GM12864 (cell line): ENCODE data around the gene FLT1.

Experiments used
- DNase-seq: peaks from one replicate; pipeline ENCODE4 v3.0.0-alpha.2; 2011; ENCODE audit warnings: low read depth
- H3K4me3 ChIP-seq: 2 replicates; pipeline ENCODE4 v1.5.1; 2011; ENCODE audit warnings: mild to moderate bottlenecking, low read depth, low read length, control low read depth
- TF ChIP-seq, protein P1 (sequence below): IDR thresholded peaks from 2 replicates; pipeline ENCODE4 v1.5.1; 2011; ENCODE audit warnings: low read depth, mild to moderate bottlenecking, moderate library complexity, low read length, control low read depth, inconsistent platforms; ENCODE audit errors: missing control alignments

Gene FLT1

DNA sequence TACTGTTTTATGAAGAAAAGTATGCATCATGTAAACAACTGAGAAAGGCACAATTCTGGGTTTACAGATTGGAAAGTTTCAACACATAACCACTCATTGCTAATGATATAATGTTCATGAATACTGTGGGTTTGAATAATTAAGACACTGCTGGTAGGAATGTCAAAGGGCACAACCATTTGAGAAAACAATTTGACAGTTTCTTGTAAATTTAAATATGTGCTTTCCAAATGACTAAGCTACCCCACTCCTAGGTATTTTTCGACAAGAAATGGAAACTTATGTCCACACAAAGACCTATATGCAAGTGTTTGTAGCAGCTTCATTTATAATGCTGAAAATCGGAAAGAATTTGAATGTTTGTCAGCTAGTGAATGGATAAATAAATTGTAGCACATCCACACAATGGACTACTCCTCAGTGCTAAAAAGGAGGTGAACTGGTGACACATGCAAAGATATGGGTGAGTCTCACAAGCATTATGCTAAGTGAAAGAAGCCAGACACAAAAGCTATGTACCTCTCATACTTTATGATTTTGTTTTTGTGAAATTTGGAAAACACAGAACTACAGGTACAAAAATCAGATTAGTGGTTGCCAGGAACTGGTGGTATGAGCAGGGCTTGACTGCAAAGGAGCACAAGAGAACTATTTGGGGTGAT is 44.8 kb upstream of the FLT1 start:
- no peak for DNase-seq
- TF ChIP-seq, protein P1, sequence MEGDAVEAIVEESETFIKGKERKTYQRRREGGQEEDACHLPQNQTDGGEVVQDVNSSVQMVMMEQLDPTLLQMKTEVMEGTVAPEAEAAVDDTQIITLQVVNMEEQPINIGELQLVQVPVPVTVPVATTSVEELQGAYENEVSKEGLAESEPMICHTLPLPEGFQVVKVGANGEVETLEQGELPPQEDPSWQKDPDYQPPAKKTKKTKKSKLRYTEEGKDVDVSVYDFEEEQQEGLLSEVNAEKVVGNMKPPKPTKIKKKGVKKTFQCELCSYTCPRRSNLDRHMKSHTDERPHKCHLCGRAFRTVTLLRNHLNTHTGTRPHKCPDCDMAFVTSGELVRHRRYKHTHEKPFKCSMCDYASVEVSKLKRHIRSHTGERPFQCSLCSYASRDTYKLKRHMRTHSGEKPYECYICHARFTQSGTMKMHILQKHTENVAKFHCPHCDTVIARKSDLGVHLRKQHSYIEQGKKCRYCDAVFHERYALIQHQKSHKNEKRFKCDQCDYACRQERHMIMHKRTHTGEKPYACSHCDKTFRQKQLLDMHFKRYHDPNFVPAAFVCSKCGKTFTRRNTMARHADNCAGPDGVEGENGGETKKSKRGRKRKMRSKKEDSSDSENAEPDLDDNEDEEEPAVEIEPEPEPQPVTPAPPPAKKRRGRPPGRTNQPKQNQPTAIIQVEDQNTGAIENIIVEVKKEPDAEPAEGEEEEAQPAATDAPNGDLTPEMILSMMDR: no peak
- H3K4me3 ChIP-seq: no peak overlapping the region

DNA sequence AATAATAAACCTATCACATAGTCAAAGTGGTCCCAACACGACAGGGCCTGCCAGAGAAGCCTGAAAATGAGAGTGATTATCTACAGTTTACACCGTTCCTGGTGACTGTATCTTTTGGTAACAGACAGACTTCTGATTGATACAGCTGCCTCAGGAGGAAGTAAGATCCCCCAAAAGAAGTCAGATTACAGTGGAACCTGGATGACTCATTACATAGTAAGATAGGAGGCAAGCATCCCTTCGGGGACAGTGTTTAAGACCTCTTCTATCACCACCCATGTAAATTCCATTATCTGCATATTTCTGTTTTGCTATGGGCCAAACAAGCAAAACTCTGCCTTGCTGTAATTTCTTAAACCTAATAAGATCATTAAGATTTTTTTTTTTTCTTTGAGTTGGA is 44.0 kb upstream of the FLT1 start:
- TF ChIP-seq, protein P1: no peak
- no peak for DNase-seq
- no peak overlapping the region for H3K4me3 ChIP-seq

DNA sequence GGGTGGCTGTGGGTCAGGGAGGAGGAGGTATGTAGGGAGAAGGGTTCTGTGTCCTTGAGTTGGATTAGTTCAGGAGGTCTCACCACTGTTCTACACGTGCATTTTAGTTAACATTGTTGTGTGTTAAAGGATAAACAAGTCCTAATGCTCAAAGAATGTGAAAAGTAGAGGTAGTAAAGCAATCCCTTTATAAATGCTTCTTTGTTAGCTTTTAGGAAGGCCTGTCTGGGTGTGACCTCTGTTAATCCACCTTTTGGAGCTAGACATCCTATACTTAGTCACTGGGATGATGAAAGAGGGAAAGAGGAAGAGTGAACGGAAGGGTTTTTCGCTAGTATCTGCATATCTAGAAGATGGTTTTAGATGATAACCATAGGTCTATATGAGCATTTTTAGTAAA is 42.2 kb upstream of the FLT1 start:
- H3K4me3 ChIP-seq: no peak overlapping the region
- DNase-seq: no peak
- TF ChIP-seq, protein P1: no peak

DNA sequence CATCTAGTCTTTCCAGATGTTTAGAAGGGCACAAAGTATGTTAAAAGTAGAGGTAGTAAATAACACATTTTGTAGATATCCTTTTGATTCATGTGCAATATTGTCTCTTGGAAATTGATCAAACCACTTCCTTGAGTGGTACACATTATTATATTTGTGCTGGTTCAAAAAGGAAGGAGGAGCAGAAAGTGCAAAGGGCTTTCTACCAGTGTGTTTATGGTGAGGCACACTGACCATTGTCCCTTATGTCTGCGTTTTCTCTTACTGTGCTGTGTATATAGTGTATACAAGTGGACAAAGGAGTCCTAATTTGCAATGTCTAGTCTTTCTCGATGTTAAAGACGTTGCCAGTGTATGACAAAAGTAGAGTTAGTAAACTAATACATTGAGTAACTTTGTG is 41.4 kb upstream of the FLT1 start:
- H3K4me3 ChIP-seq: no peak overlapping the region
- TF ChIP-seq, protein P1: no peak
- DNase-seq: no peak

DNA sequence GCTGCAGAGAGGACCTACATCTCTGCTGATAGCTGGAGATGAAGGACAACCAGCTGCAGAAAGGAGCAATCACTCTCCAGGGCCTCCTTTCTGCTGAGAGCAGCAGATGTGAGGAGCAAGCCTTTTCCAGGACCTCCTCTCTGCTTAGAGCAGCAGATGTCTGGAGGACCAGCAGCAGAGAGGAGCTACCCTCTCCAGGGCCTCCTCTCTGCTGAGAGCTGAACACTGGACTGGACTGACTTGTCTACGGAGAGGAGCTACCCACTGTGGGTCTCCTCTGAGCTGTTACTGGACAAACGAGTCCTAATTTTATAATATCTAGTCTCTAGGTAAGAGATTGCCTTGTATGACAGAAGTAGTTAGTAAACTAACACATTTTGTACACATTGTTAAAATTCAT is 40.8 kb upstream of the FLT1 start:
- no peak for DNase-seq
- TF ChIP-seq, protein P1: no peak
- no peak overlapping the region for H3K4me3 ChIP-seq

DNA sequence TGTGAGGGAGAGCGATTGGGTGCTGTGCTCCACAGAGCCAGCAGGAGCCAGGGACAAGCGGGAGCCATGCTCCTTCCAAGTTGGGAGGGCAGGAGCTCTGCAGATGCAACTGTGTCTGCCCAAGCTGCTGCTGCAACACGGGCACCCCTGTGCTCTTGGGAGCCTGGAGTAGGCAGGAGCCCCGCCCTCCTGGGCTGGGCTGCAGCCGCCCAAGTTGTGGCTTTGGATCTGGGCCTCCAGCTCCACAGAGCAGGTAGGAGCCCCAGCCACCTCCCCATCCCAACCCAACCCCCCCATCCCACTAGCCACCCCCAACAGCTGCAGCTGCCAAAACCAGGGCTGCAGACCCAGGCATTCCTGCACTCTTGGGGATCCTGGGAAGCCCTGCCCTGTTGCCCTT is 39.9 kb upstream of the FLT1 start:
- DNase-seq: no peak
- TF ChIP-seq, protein P1: no peak
- H3K4me3 ChIP-seq: no peak overlapping the region

DNA sequence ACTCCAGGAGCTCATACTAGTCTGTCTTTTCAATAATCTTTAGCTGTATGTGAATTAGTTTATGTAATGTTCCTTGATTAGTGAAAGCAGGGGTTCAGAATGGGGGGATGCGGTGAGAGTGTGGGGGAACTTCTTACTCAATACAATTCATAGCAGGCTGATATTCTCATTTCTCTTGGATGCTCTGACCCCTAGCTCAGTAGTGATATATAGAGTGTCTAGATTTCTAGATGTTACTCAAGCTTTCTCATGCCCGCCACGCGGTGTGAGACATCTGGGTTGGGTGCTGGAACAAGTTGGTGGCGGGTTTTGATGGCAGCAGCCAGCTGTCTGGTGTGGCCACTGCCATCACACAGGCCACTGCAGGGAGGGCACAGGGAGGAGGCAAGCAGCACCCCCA is 39.3 kb upstream of the FLT1 start:
- DNase-seq: no peak
- TF ChIP-seq, protein P1: no peak
- no peak overlapping the region for H3K4me3 ChIP-seq
